Inflammatory macrophage (primary cell): Measurements from ENCODE around the gene SCFD2.
"Not testable (repeated sequence)": the region's sequence is repeated elsewhere in the genome, so short reads cannot be mapped to it uniquely, and the experiment has no call there.

Experiments
- DNase-seq, 2 donors: peaks; one replicate each; pipeline ENCODE4 v3.0.0-alpha.2; 2020 to 2022
- total RNA-seq, 18 experiments: gene quantifications; one replicate each; lab custom pipeline; 2026; ENCODE audit warnings: mixed read lengths in 6 of 18, inconsistent platforms in 2 of 18; lab: John Stamatoyannopoulos, UW

The SCFD2 gene
- 7.3 to 41.8 (median 26.7) reads per million in 18 experiments for total RNA-seq

DNA sequence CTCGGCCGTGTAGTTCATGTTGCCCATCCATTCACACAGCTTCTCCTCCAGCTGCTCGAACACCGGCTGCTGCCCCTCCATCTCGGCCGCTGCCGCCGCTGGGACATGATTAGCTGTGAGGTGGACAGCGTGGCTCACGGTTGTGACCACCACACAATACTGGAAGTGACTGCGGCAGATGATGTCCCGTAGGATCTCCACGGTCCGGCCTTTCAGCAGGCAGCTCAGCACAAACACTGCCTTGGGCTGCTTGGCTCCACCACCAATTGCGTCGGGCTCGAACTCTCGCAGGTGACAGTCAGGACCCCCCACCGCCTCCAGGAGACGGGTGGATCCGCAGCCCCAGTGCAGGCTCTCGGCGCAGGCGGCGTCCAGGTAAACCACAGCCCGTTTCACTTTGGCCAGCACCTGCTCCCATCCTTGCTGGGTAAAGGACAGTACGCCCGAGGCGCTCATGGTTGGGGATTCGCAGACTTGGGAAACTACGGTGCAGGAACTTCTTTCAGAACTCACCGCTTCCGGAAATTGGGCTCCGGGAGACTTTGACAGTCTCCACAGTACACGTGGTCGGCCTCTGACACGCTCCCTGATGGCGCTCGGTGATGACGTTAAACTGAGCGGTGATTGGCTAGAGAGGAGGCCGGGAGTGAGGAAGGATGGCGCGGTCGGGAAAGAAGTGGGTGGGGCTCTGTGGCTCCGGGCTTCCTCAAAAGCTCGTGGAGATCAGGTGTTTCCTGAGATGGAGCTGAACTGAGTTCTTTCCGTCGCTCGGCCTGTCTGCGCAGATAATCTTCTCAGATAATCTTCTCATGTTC, at the start of gene SCFD2:
Gene SCFD2, minus strand, starts transcription at position 576 of the 815 bp plus-strand sequence.
- peak; percentile 99 for DNase-seq

GRCh38 chr4:53409479-53409878, 43.6 kb upstream of the SCFD2 start:
- DNase-seq, result not testable (repeated sequence)

- DNase-seq, result no peak
Measured at GRCh38 chr4:53380221-53380620, 14.4 kb upstream of the SCFD2 start.

GRCh38 chr4:53378171-53378482, 12.3 kb upstream of the SCFD2 start:
- DNase-seq, result no peak

- DNase-seq, result peak; percentile 85 to 95
Measured at GRCh38 chr4:53377319-53378170, 11.7 kb upstream of the SCFD2 start, which contains the start of gene FIP1L1. Gene FIP1L1, plus strand, starts transcription at chr4:53377641. Its CDS starts 198 bp downstream, at chr4:53377839.

- DNase-seq, result no peak
Measured at GRCh38 chr4:53376900-53377299, 11.0 kb upstream of the SCFD2 start.

GRCh38 chr4:53374777-53375258, 9.0 kb upstream of the SCFD2 start:
- DNase-seq, result no peak

DNA sequence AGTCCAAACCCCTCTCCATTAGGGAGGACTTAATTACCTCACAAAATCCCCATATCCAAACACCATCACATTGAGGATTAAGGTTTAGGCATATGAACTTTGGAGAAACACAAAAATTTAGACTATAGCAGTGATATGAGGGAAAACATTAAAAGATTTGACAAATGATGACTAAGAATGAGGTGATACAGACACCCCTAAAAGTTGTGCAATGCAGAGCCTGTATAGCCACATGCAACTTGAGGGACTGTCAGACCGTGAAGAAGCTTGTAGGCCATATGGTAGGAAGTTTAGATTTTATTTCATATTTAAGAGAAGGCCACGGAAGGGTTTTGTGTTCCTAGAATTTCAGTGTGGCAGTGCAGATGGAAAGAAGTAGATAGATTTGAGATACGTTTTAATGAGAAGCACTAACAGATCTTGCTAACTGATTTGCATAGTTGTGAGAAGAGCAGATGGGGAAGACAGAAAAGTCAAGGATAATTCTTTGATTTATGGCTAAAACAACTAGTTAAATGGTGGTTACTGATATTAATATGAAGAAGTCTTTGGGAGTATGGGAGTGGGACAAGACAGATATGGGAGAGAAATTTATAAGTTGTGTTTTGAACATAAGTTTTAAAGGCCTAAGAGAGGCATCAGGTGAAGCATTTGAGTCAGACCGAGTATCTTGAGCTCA, 6.1 kb upstream of the SCFD2 start:
- DNase-seq, result no peak

DNA sequence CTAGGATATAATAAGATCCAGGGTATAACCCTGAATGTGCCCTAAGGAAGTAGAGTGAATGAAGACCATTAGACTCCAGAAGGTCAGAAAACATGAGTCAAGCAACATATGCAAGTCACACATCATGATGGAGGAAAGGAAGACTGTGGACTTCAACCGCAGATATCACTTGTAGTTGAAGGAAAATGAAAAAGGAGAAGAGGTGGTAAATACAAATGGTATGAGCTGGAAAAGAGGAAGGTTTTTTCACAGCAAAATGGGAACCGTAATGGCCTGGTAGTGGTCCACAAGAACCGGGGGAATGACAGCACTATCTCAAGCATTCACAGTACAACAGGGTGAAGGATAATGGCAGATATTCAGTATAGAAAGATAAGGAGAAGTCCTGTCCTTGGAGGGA, 5.2 kb upstream of the SCFD2 start:
- peak; percentile 43 to 44 for DNase-seq

DNA sequence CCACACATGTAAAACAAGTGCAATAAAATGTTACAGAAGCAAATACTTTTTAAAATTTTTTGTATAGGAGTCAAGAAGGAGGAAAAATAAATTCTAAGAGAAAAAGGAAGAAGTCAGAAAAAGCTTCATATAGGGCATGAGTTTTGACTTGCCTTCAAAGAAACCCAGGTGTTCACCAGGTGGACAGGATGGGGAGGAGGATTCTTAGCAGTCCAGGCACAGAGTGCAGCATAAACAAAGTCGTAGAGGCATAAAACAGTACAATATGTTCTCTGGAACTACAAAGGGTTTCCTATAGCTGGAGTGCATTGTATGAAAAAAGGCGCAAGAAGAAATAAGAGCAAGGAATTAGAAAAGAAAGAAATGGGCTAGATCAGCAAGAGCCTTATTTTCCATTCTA, 1.9 kb upstream of the SCFD2 start:
- DNase-seq, result no peak

DNA sequence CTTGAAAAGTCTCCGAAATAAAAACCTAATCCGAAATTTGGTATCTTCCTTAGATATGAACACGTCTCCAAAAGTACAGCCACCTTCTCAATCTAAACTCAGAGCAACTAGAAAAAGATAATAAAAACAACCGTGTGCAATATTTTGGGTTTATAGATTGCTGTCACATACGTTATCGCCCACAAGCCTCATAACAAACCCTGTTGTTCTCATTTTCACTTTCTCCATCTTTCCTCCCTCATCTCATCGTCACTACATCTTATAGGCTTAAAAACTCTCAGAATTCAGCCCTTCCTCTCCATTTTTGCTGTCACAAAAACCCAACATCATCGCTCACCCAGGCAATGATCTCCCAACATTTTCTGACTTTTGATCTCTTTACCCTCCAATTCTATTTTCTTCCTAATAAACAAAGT, 448 bp upstream of the SCFD2 start:
- DNase-seq, result no peak

- DNase-seq, result peak; percentile 10 to 34
Measured at GRCh38 chr4:53365121-53365485, 758 bp downstream of the SCFD2 start.

- DNase-seq, result no peak
Measured at GRCh38 chr4:53364624-53365023, 1.2 kb downstream of the SCFD2 start.

GRCh38 chr4:53362093-53362492, 3.8 kb downstream of the SCFD2 start:
- no peak for DNase-seq

GRCh38 chr4:53361451-53361850, 4.4 kb downstream of the SCFD2 start:
- DNase-seq, result no peak

- DNase-seq, result peak in 1 of 2 donors; percentile 12
Measured at GRCh38 chr4:53355930-53356521, 9.8 kb downstream of the SCFD2 start.

DNA sequence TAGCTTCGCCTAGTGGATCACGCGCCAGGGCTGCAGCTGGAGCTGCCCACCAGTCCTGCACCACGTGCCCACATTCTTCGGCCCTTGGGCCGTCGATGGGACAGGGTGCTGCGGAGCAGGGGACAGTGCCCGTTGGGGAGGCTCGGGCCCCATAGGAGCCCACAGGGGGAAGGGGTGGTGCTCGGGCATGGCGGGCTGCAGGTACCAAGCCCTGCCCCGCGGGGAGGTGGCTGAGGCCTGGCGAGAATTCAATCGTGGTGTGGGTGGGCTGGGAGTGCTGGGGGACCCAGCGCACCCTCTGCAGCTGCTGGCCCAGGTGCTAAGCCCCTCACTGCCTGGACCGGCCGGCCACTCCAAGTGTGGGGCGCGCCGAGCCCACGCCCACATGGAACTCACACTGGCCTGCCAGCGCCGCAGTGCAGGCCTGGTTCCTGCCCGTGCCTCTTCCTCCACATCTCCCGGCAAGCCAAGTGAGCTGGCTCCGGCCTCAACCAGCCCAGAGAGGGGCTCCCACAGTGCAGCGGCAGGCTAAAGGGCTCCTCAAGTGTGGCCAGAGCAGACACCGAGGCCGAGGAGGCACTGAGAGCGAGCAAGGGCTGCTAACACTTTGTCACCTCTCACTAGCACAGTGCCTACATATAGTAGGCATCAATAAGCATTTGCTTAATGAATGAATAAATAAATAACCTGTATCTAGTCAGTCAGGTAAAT, 11.7 kb downstream of the SCFD2 start:
- no peak for DNase-seq

DNA sequence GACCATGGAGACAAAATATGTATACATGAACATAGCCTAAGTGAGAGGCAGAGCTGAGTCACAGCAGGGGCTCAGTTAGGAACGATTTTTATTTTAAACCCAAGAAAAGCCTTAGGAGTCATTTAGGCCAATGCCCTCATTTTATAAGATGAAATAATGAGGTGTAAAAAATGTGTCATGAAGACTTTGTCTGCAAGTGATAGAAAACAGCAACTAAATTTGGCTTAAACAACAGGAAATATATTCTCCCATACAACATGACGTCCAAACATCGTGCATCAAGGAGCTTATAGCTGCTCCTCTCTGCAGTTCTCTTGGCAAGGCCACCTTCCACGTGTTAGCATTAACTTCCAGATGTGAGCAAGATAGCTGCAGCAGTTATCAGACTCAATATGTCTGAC, 16.8 kb downstream of the SCFD2 start:
- DNase-seq, result no peak

GRCh38 chr4:53348046-53348445, 17.8 kb downstream of the SCFD2 start:
- DNase-seq, result no peak

- no peak for DNase-seq
Measured at GRCh38 chr4:53346920-53347852, 18.7 kb downstream of the SCFD2 start.

DNA sequence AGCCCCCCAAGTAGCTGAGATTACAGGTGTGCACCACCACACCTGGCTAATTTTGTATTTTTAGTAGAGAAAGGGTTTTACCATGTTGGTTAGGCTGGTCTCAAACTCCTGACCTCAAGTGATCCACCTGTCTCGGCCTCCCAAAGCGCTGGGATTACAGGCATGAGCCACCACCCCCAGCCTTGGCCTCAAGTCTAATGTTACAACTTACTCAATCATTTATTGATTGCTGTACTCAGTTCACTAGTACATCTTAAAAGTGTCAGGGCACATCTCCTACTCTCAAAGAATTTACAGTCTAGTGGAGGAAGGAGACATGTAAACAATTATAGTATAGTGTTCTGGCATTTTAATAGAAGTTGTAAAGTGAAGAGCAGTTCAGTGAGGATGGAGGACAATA, 19.5 kb downstream of the SCFD2 start:
- DNase-seq, result not testable (repeated sequence)
